Renal pelvis (tissue), 4 donors: Measurements from ENCODE around the gene PITPNB. TPM values are rescaled to one million over a fixed set of nuclear protein-coding genes. Genes with fewer than 3 reads are reported as not detected.

Experiments
- DNase-seq: peaks from one replicate; pipeline ENCODE4 v3.0.0-alpha.2; 2013
- polyA plus RNA-seq, 3 donors: library from polyadenylated mRNA; unstranded; fragments of 120-200 nt; gene quantifications; one replicate each; pipeline ENCODE4 v1.2.1, GENCODE V29; 2013; ENCODE audit not compliant: insufficient read length in 3 of 3

The PITPNB gene
- polyA plus RNA-seq, 3 donors = 57.6 to 67.2 (median 64.3) TPM

DNA sequence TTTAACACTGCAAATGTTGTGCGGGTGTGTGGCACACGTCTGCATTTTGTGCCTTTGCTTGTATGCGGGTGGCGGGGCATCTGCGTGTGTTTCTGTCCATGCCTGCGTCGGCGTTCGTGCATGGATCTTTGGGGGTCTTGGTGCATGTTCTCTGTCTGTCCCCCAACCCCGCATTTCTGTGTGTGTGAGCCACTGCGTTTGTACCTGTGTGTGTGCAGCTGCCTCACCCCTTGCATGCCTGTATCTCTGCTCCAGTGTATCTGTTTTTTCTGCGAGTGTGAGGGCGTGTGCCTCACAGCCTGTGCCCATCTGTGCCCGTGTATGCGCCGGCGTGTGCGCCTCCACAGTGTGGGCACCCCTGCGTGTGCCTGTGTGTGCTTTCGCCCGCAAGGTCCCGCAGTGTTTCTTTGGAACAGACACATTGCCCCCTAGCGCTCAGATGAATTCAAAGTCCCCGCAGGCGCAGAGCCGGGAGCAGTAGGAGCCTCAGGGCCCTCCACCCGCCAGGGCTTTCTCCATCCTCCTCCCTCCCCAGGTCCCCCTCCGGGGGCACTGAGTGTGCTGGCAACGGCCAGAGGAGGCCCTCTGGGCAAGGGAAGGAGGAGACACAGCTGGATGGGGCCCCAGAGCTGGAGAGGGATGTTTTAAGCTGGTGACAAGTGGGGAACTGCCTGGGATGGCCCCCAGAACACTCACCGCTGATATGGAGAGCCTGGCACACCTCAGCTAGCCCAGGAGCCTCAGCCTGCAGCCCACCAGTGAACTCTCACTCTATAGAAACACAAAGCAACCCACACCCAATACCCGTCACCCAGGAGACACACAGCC, 114.4 kb downstream of the PITPNB start:
- no peak for DNase-seq

DNA sequence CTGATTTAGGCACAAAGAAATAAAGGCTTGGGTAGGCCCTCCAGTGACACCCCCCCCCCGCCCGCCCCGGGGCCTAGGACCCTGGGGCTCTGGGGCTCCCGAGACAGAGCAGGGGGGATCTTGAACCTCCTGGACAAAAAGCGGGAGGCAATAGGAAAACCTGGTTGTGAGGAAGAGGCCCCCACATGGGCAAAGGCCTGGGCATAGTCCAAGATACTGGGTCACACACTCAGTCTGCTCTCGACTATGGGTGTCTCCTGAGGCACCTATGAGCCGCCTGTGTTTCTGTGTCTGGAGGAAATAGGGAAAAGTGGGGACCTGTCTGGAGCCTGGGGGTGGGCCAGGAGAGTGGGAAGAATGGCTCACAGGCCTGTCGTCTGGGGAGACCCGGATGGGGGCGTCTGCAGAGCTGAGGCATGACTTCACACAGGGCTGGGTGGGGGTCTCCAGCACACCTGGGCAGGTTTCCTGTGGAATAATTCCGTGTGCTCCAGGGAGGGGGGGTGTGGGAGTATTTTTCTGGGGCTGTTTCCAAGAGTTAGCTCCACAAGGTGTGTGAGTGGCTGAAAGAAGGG, 115.1 kb downstream of the PITPNB start:
- DNase-seq = no peak

DNA sequence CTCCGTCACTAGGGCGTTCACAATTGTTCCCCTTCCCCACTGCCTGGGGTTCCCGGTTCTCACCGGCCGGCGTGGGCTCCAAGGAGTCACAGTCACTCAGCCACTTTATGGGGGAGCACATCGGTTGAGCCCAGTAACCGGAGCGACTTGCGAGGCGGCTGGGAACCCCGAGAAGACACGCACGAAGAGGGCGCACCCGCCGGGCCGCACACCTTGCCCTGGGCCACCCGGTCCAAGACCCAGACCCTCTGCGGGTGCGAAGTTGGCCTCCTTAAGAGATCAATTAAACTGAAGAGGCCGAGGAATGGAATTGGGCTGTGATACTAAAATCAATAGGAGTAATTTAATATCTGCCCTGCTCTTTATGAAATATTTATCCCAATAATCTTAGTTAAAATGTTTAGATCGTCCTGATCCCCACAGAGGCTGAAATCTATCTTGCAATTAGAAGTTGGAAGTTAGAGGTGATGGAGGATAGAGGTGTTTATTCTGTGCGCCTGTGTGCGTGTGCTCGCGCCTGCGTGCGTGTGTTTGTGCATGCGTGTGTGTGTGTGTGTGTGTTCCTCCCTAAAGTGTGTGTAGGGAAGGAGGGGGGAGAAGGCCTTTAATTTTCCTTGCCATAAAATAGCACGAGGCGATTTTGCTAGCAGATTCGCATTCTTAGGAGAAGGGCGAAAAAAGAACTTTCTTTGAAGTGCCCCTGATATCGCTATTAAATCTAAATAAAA, 116.5 kb downstream of the PITPNB start:
- no peak for DNase-seq

Other genes starting within 250 kb of the PITPNB start
- 10 to 100 TPM in 1 of 3 donors, 1 to 10 TPM in 2; 8.2 to 11.2 (median 8.4) TPM for gene MN1, start 117.5 kb downstream of the PITPNB start, polyA plus RNA-seq